SK-N-SH treated with all-trans-retinoic acid at 6 μM for 48 hours (cell line): Measurements from ENCODE around the gene GPR6.

Experiments
- ATAC-seq: fragments of 200-7000 bp; cut with Tn5 transposase; 3 replicates; pipeline ENCODE4 v1.9.1; 2020; ENCODE audit warnings: mild to moderate bottlenecking, moderate library complexity
- ARNTL ChIP-seq: fragments of 450-650 bp; formaldehyde crosslinking; IDR thresholded peaks from 2 replicates; pipeline ENCODE4 v1.5.0; 2020; ENCODE audit warnings: low read depth, mild to moderate bottlenecking, moderate library complexity, borderline replicate concordance
- BACH2 ChIP-seq: fragments of 250-450 bp; sonication (Bioruptor Pico); IDR thresholded peaks from 2 replicates; pipeline ENCODE4 v1.9.0; 2021; ENCODE audit warnings: mild to moderate bottlenecking, borderline replicate concordance
- CSDC2 ChIP-seq: fragments of 250-450 bp; sonication (Bioruptor Pico); IDR thresholded peaks from 2 replicates; pipeline ENCODE4 v1.5.0; 2020; ENCODE audit warnings: mild to moderate bottlenecking, moderate library complexity
- ESRRG ChIP-seq: fragments of 250-450 bp; sonication (Bioruptor Pico); IDR thresholded peaks from 2 replicates; pipeline ENCODE4 v1.6.1; 2021; ENCODE audit warnings: mild to moderate bottlenecking
- GLIS3 ChIP-seq: fragments of 250-450 bp; sonication (Bioruptor Pico); IDR thresholded peaks from 2 replicates; pipeline ENCODE4 v1.5.0; 2020; ENCODE audit warnings: mild to moderate bottlenecking, moderate library complexity
- ISL1 ChIP-seq: fragments of 250-450 bp; sonication (Bioruptor Pico); IDR thresholded peaks from 2 replicates; pipeline ENCODE4 v2.1.2; 2022; ENCODE audit warnings: mild to moderate bottlenecking, moderate library complexity
- OSR1 ChIP-seq: fragments of 250-450 bp; sonication (Bioruptor Pico); IDR thresholded peaks from 2 replicates; pipeline ENCODE4 v1.8.0; 2022; ENCODE audit warnings: moderate library complexity, mild to moderate bottlenecking, inconsistent platforms
- PATZ1 ChIP-seq: fragments of 250-450 bp; sonication (Bioruptor Pico); IDR thresholded peaks from 2 replicates; pipeline ENCODE4 v1.8.0; 2020; ENCODE audit warnings: mild to moderate bottlenecking, moderate library complexity, borderline replicate concordance
- POU6F1 ChIP-seq: fragments of 250-450 bp; sonication (Bioruptor Pico); IDR thresholded peaks from 2 replicates; pipeline ENCODE4 v1.8.0; 2021; ENCODE audit warnings: low read depth, mild to moderate bottlenecking, moderate library complexity, borderline replicate concordance
- RARB ChIP-seq: fragments of 250-450 bp; sonication (Bioruptor Pico); IDR thresholded peaks from 2 replicates; pipeline ENCODE4 v1.8.0; 2021; ENCODE audit warnings: mild to moderate bottlenecking, moderate library complexity
- SNAI2 ChIP-seq: fragments of 250-450 bp; sonication (Bioruptor Pico); IDR thresholded peaks from 2 replicates; pipeline ENCODE4 v1.5.0; 2020; ENCODE audit warnings: mild to moderate bottlenecking, moderate library complexity
- TCF4 ChIP-seq: fragments of 250-450 bp; sonication (Bioruptor Pico); IDR thresholded peaks from 2 replicates; pipeline ENCODE4 v1.8.0; 2021; ENCODE audit warnings: mild to moderate bottlenecking, moderate library complexity, borderline replicate concordance
- TOX ChIP-seq: fragments of 250-450 bp; sonication (Bioruptor Pico); IDR thresholded peaks from 2 replicates; pipeline ENCODE4 v1.8.0; 2021; ENCODE audit warnings: mild to moderate bottlenecking, moderate library complexity, borderline replicate concordance
- ZC3H10 ChIP-seq: fragments of 250-450 bp; sonication (Bioruptor Pico); IDR thresholded peaks from 2 replicates; pipeline ENCODE4 v1.5.1; 2021; ENCODE audit warnings: mild to moderate bottlenecking, moderate library complexity
- ZFP3 ChIP-seq: fragments of 250-450 bp; sonication (Bioruptor Pico); IDR thresholded peaks from 2 replicates; pipeline ENCODE4 v1.5.0; 2020; ENCODE audit warnings: mild to moderate bottlenecking, moderate library complexity
- ZFP30 ChIP-seq: fragments of 450-650 bp; formaldehyde crosslinking; IDR thresholded peaks from 2 replicates; pipeline ENCODE4 v1.5.0; 2022; ENCODE audit warnings: mild to moderate bottlenecking, moderate library complexity
- ZNF565 ChIP-seq: fragments of 450-650 bp; formaldehyde crosslinking; conservative IDR thresholded peaks from 2 replicates; pipeline ENCODE4 v1.5.0; 2020; ENCODE audit warnings: low read depth, mild to moderate bottlenecking, moderate library complexity
- ZNF70 ChIP-seq: fragments of 450-650 bp; formaldehyde crosslinking; IDR thresholded peaks from 2 replicates; pipeline ENCODE4 v1.5.0; 2020; ENCODE audit warnings: mild to moderate bottlenecking, moderate library complexity
- ZNF8 ChIP-seq: fragments of 450-650 bp; formaldehyde crosslinking; IDR thresholded peaks from 2 replicates; pipeline ENCODE4 v1.5.0; 2020; ENCODE audit warnings: mild to moderate bottlenecking, moderate library complexity
- TF ChIP-seq, protein P1 (sequence below): fragments of 250-450 bp; sonication (Bioruptor Pico); IDR thresholded peaks from 2 replicates; pipeline ENCODE4 v1.5.1; 2020; ENCODE audit warnings: low read depth, mild to moderate bottlenecking, moderate library complexity
- TF ChIP-seq, protein P2 (sequence below): fragments of 250-450 bp; sonication (Bioruptor Pico); IDR thresholded peaks from 2 replicates; pipeline ENCODE4 v1.5.1; 2021; ENCODE audit warnings: mild to moderate bottlenecking, moderate library complexity
- TF ChIP-seq, protein P3 (sequence below): fragments of 250-450 bp; sonication (Bioruptor Pico); IDR thresholded peaks from 2 replicates; pipeline ENCODE4 v1.5.0; 2020; ENCODE audit warnings: mild to moderate bottlenecking, moderate library complexity

The GPR6 gene

GRCh38 chr6:109945091-109945490, 33.0 kb upstream of the GPR6 start:
- ATAC-seq: no peak

GRCh38 chr6:109946979-109947378, 31.1 kb upstream of the GPR6 start:
- no peak for ATAC-seq
- TF ChIP-seq POU6F1 (CRISPR knock-in tag) (no peak), ZFP3 (no peak), TCF4 (CRISPR knock-in tag) (no peak), ZFP30 (CRISPR knock-in tag) (no peak), ZNF70 (CRISPR knock-in tag) (no peak), ZC3H10 (CRISPR knock-in tag) (no peak), GLIS3 (CRISPR knock-in tag) (no peak), ARNTL (no peak), CSDC2 (CRISPR knock-in tag) (no peak), SNAI2 (CRISPR knock-in tag) (no peak), ZNF565 (CRISPR knock-in tag) (no peak), ISL1 (CRISPR knock-in tag) (no peak), RARB (CRISPR knock-in tag) (no peak), BACH2 (CRISPR knock-in tag) (no peak), OSR1 (no peak), ZNF8 (no peak), ESRRG (CRISPR knock-in tag) (no peak), PATZ1 (CRISPR knock-in tag) (no peak)
- TF ChIP-seq, protein P1, sequence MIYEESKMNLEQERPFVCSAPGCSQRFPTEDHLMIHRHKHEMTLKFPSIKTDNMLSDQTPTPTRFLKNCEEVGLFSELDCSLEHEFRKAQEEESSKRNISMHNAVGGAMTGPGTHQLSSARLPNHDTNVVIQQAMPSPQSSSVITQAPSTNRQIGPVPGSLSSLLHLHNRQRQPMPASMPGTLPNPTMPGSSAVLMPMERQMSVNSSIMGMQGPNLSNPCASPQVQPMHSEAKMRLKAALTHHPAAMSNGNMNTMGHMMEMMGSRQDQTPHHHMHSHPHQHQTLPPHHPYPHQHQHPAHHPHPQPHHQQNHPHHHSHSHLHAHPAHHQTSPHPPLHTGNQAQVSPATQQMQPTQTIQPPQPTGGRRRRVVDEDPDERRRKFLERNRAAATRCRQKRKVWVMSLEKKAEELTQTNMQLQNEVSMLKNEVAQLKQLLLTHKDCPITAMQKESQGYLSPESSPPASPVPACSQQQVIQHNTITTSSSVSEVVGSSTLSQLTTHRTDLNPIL (CRISPR knock-in tag): no peak
- TF ChIP-seq, protein P2, sequence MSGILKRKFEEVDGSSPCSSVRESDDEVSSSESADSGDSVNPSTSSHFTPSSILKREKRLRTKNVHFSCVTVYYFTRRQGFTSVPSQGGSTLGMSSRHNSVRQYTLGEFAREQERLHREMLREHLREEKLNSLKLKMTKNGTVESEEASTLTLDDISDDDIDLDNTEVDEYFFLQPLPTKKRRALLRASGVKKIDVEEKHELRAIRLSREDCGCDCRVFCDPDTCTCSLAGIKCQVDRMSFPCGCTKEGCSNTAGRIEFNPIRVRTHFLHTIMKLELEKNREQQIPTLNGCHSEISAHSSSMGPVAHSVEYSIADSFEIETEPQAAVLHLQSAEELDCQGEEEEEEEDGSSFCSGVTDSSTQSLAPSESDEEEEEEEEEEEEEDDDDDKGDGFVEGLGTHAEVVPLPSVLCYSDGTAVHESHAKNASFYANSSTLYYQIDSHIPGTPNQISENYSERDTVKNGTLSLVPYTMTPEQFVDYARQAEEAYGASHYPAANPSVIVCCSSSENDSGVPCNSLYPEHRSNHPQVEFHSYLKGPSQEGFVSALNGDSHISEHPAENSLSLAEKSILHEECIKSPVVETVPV (CRISPR knock-in tag): no peak

More at GRCh38 chr6:109945091-109945490, 33.0 kb upstream of the GPR6 start:
- TF ChIP-seq ZFP30 (CRISPR knock-in tag) (no peak), ESRRG (CRISPR knock-in tag) (no peak), ZNF70 (CRISPR knock-in tag) (no peak), CSDC2 (CRISPR knock-in tag) (no peak), TOX (CRISPR knock-in tag) (no peak), ZNF565 (CRISPR knock-in tag) (no peak)
- TF ChIP-seq, protein P3, sequence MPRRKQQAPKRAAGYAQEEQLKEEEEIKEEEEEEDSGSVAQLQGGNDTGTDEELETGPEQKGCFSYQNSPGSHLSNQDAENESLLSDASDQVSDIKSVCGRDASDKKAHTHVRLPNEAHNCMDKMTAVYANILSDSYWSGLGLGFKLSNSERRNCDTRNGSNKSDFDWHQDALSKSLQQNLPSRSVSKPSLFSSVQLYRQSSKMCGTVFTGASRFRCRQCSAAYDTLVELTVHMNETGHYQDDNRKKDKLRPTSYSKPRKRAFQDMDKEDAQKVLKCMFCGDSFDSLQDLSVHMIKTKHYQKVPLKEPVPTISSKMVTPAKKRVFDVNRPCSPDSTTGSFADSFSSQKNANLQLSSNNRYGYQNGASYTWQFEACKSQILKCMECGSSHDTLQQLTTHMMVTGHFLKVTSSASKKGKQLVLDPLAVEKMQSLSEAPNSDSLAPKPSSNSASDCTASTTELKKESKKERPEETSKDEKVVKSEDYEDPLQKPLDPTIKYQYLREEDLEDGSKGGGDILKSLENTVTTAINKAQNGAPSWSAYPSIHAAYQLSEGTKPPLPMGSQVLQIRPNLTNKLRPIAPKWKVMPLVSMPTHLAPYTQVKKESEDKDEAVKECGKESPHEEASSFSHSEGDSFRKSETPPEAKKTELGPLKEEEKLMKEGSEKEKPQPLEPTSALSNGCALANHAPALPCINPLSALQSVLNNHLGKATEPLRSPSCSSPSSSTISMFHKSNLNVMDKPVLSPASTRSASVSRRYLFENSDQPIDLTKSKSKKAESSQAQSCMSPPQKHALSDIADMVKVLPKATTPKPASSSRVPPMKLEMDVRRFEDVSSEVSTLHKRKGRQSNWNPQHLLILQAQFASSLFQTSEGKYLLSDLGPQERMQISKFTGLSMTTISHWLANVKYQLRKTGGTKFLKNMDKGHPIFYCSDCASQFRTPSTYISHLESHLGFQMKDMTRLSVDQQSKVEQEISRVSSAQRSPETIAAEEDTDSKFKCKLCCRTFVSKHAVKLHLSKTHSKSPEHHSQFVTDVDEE (CRISPR knock-in tag): no peak
- TF ChIP-seq, protein P1 (CRISPR knock-in tag): no peak
